Measurements from ENCODE around the gene LGALS13.

GRCh38 chr19:39617745-39618144, 15.4 kb downstream of the LGALS13 start:
- TF ChIP-seq L3MBTL2 (conservative IDR thresholded peaks at IDR 0.05) (no peak), NFRKB (IDR thresholded peaks at IDR 0.05) (no peak), SP1 (IDR thresholded peaks at IDR 0.05) (no peak), TARDBP (IDR thresholded peaks at IDR 0.05) (no peak), FOXM1 (IDR thresholded peaks at IDR 0.05; ENCODE audit: borderline replicate concordance) (no peak), BHLHE40 (IDR thresholded peaks at IDR 0.05; ENCODE audit: borderline replicate concordance) (no peak), HDGF (IDR thresholded peaks at IDR 0.05; ENCODE audit: borderline replicate concordance) (no peak), FOXA1 (IDR thresholded peaks at IDR 0.05) (no peak), FOXK2 (IDR thresholded peaks at IDR 0.05) (no peak), SUZ12 (IDR thresholded peaks at IDR 0.05) (no peak), CTBP1 (IDR thresholded peaks at IDR 0.05; ENCODE audit: borderline replicate concordance) (no peak), ELF4 (IDR thresholded peaks at IDR 0.05) (no peak), ARNT (IDR thresholded peaks at IDR 0.05) (no peak), PKNOX1 (IDR thresholded peaks at IDR 0.05) (no peak)
